Endothelial cell of umbilical vein (primary cell): Measurements from ENCODE around the gene INPP5A. TPM values are rescaled to one million over a fixed set of nuclear protein-coding genes. Genes with fewer than 3 reads are reported as not detected.

Experiments
- BruUV-seq: library from RNA; stranded (reverse); fragments of 400-500 nt; replicated peaks from 2 replicates; lab custom pipeline; 2021; lab: Mats Ljungman, UMichigan
- CTCF ChIA-PET: fragments of 300-600, 350-600 bp; sonication (Branson Sonifier 250); formaldehyde crosslinking; loops from one replicate; lab custom pipeline; 2021; ENCODE audit warnings: antibody characterized with exemption, inconsistent platforms; lab: Charles Lee
- POLR2A ChIA-PET: fragments of 300-600, 350-600 bp; sonication (Branson Sonifier 250); formaldehyde crosslinking; loops from one replicate; lab custom pipeline; 2021; ENCODE audit warnings: antibody characterized with exemption, inconsistent platforms; lab: Charles Lee
- DNase-seq: peaks from one replicate; pipeline ENCODE4 v3.0.0-alpha.2; 2011; ENCODE audit warnings: low read depth, low spot score
- FAIRE-seq: peaks from 2 replicates; lab custom pipeline; 2011; peaks lifted over from hg19 to GRCh38; lab: Jason Lieb, UNC
- H2AFZ ChIP-seq: 2 replicates; pipeline ENCODE4 v1.6.0; 2012; ENCODE audit warnings: low read depth, low read length, control low read depth, inconsistent platforms
- H3K27ac ChIP-seq: 2 replicates; pipeline ENCODE4 v1.5.1; 2011; ENCODE audit warnings: low read depth, mild to moderate bottlenecking, control low read depth, low read length, moderate library complexity; ENCODE audit not compliant: insufficient read depth
- H3K27me3 ChIP-seq, 2 experiments: 2 replicates each; pipeline versions ENCODE4 v1.6.0 to v1.6.1; 2011; ENCODE audit warnings: low read length in 2 of 2, mixed read lengths in 1 of 2; ENCODE audit not compliant: control insufficient read depth in 2 of 2, insufficient read depth in 2 of 2
- H3K36me3 ChIP-seq, 2 experiments: 2 replicates in 1 of 2; 3 replicates in 1 of 2; pipeline ENCODE4 v1.5.1; 2011; ENCODE audit warnings: low read length in 2 of 2, mild to moderate bottlenecking in 1 of 2, moderate library complexity in 1 of 2; ENCODE audit not compliant: control insufficient read depth in 2 of 2, insufficient read depth in 2 of 2; ENCODE audit errors: extremely low read depth in 1 of 2
- H3K4me1 ChIP-seq: 3 replicates; pipeline ENCODE4 v1.5.1; 2011; ENCODE audit warnings: mild to moderate bottlenecking, low read length; ENCODE audit not compliant: control insufficient read depth, insufficient read depth; ENCODE audit errors: extremely low read depth
- H3K4me2 ChIP-seq: 2 replicates; pipeline ENCODE4 v1.6.1; 2011; ENCODE audit warnings: low read length, control low read depth, mixed read lengths; ENCODE audit not compliant: insufficient read depth
- H3K4me3 ChIP-seq, 3 experiments: fragments of 200-600 bp in 1 of 3; sonication (generic), shearing (Covaris generic) in 1 of 3; replicated peaks in 1 of 3; 2 replicates each; pipeline ENCODE4 v1.5.1; 2011 to 2016; ENCODE audit warnings: control low read depth in 3 of 3, low read length in 3 of 3, mild to moderate bottlenecking in 2 of 3, inconsistent platforms in 1 of 3, low read depth in 1 of 3, moderate library complexity in 1 of 3; ENCODE audit not compliant: insufficient read depth in 1 of 3
- H3K79me2 ChIP-seq: 2 replicates; pipeline ENCODE4 v1.6.0; 2012; ENCODE audit warnings: low read length, inconsistent platforms; ENCODE audit not compliant: control insufficient read depth, insufficient read depth
- H3K9ac ChIP-seq: replicated peaks from 2 replicates; pipeline ENCODE3; 2011; ENCODE audit warnings: low read length, control low read depth; ENCODE audit not compliant: insufficient read depth; ENCODE audit errors: extremely low read depth
- H3K9me1 ChIP-seq: replicated peaks from 3 replicates; pipeline ENCODE4 v1.6.0; 2011; ENCODE audit warnings: mild to moderate bottlenecking, low read length; ENCODE audit not compliant: control insufficient read depth, insufficient read depth; ENCODE audit errors: extremely low read depth
- H3K9me3 ChIP-seq: replicated peaks from 2 replicates; pipeline ENCODE4 v1.5.1; 2012; ENCODE audit warnings: low read length, inconsistent platforms; ENCODE audit not compliant: control insufficient read depth, insufficient read depth
- H4K20me1 ChIP-seq: replicated peaks from 2 replicates; pipeline ENCODE3; 2011; ENCODE audit warnings: mild to moderate bottlenecking, low read length; ENCODE audit not compliant: control insufficient read depth, insufficient read depth; ENCODE audit errors: extremely low read depth
- CTCF ChIP-seq, 2 donors: IDR thresholded peaks; 1 replicate in 1 of 2; 2 replicates in 1 of 2; pipeline ENCODE4 v1.5.1; 2011; ENCODE audit warnings: low read length in 2 of 2, mild to moderate bottlenecking in 2 of 2, moderate library complexity in 2 of 2, control low read depth in 1 of 2, inconsistent platforms in 1 of 2, low read depth in 1 of 2; ENCODE audit not compliant: insufficient read depth in 1 of 2; ENCODE audit errors: extremely low read depth in 1 of 2
- EZH2 ChIP-seq: IDR thresholded peaks from 2 replicates; pipeline ENCODE4 v1.6.1; 2012; ENCODE audit warnings: borderline replicate concordance, low read depth, mild to moderate bottlenecking, moderate library complexity, low read length, inconsistent platforms; ENCODE audit not compliant: severe bottlenecking
- FOS ChIP-seq: IDR thresholded peaks from 2 replicates; pipeline ENCODE4 v1.6.1; 2011; ENCODE audit warnings: mild to moderate bottlenecking, low read length, moderate library complexity, borderline replicate concordance; ENCODE audit not compliant: insufficient read depth
- GATA2 ChIP-seq: IDR thresholded peaks from 2 replicates; pipeline ENCODE4 v1.7.0; 2011; ENCODE audit warnings: low read depth, mild to moderate bottlenecking, moderate library complexity, mixed read lengths, low read length; ENCODE audit not compliant: insufficient read length, insufficient read depth
- JUN ChIP-seq: IDR thresholded peaks from 2 replicates; pipeline ENCODE4 v1.6.1; 2011; ENCODE audit warnings: borderline replicate concordance, low read depth; ENCODE audit not compliant: insufficient read length, insufficient read depth
- MAX ChIP-seq: IDR thresholded peaks from 2 replicates; pipeline ENCODE4 v1.6.1; 2011; ENCODE audit not compliant: insufficient read depth, insufficient read length
- MYC ChIP-seq: IDR thresholded peaks from one replicate; pipeline ENCODE4 v1.6.1; 2011; ENCODE audit warnings: mild to moderate bottlenecking, low read depth, low read length
- POLR2A ChIP-seq: IDR thresholded peaks from 2 replicates; pipeline ENCODE4 v1.6.1; 2012; ENCODE audit warnings: low read depth, mild to moderate bottlenecking, control low read depth, low read length
- POLR2AphosphoS5 ChIP-seq: IDR thresholded peaks from 2 replicates; pipeline ENCODE4 v1.6.1; 2012; ENCODE audit warnings: low read depth, mild to moderate bottlenecking, control low read depth, low read length, moderate library complexity; ENCODE audit not compliant: insufficient read depth
- dilution Hi-C: fragments of 300-500 bp; cut with MboI; formaldehyde crosslinking; loops from one replicate; pipeline ENCODE4 v1.15.0; 2019; ENCODE audit warnings: low sequenced_read_pairs; ENCODE audit not compliant: extremely low pct_ligation_motif_present
- intact Hi-C: fragments of 100-400 bp; cut with micrococcal nuclease; formaldehyde crosslinking; loops from one replicate; pipeline ENCODE4 v1.10.0; 2022
- polyA plus RNA-seq, 4 experiments: library from polyadenylated mRNA; depleted of rRNA in 3 of 4; stranded (reverse) in 3 of 4; unstranded in 1 of 4; fragments of >200 nt; gene quantifications; 2 replicates each; pipeline versions ENCODE4 v1.2.1 to v1.2.3, GENCODE V29; 2011 to 2012; ENCODE audit warnings: missing spikeins in 1 of 4
- total RNA-seq: library from RNA; stranded (reverse); gene quantifications from 2 replicates; pipeline ENCODE4 v1.2.3, GENCODE V29; 2021

Gene INPP5A
- total and polyA plus RNA-seq, 2 donors (not counting 3 experiments of a cell fraction or from before 2014, with no cell fraction given): 22.9 to 33.2 TPM

GRCh38 chr10:132812520-132812919 is 274.9 kb downstream of the INPP5A start:
- H3K4me1 ChIP-seq: no peaks in the 10 kb centered on the region
- dilution Hi-C loops (no loop called here), intact Hi-C loops (no loop called here)
- no peaks in the 10 kb centered on the region for H3K9me1 ChIP-seq
- DNase-seq: no peak
- H3K27me3 ChIP-seq: no peaks in the 10 kb centered on the region
- no peak overlapping the region for H3K27ac ChIP-seq
- TF ChIP-seq GATA2 (no peak), FOS (no peak), JUN (no peak), EZH2 (no peak), MYC (no peak), POLR2A (no peak), CTCF (IDR thresholded peaks at IDR 0.05; ENCODE audit: extremely low read depth in 1 of 2, insufficient read depth in 1 of 2, low read depth in 1 of 2, low read length in 2 of 2) (no peak), MAX (no peak), POLR2AphosphoS5 (no peak)
- no TSS peak for BruUV-seq
- no peak overlapping the region for H3K4me3 ChIP-seq
- FAIRE-seq: no peak
- no peaks in the 10 kb centered on the region for H3K79me2 ChIP-seq
- ChIA-PET CTCF (no interaction called here), POLR2A (no interaction called here)
- no peak overlapping the region for H3K9ac ChIP-seq
- no peaks in the 10 kb centered on the region for H4K20me1 ChIP-seq
- H2AFZ ChIP-seq: no peak overlapping the region
- no peaks in the 10 kb centered on the region for H3K36me3 ChIP-seq
- H3K4me2 ChIP-seq: no peak overlapping the region
- H3K9me3 ChIP-seq: no peaks in the 10 kb centered on the region
